ENCODE measurements around the gene SHLD1.
"Not testable (repeated sequence)": the region's sequence is repeated elsewhere in the genome, so short reads cannot be mapped to it uniquely, and the experiment has no call there.

Gene SHLD1, protein sequence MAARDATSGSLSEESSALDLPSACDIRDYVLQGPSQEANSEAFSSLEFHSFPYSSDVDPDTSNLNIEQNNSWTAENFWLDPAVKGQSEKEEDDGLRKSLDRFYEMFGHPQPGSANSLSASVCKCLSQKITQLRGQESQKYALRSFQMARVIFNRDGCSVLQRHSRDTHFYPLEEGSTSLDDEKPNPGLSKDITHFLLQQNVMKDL

DNA sequence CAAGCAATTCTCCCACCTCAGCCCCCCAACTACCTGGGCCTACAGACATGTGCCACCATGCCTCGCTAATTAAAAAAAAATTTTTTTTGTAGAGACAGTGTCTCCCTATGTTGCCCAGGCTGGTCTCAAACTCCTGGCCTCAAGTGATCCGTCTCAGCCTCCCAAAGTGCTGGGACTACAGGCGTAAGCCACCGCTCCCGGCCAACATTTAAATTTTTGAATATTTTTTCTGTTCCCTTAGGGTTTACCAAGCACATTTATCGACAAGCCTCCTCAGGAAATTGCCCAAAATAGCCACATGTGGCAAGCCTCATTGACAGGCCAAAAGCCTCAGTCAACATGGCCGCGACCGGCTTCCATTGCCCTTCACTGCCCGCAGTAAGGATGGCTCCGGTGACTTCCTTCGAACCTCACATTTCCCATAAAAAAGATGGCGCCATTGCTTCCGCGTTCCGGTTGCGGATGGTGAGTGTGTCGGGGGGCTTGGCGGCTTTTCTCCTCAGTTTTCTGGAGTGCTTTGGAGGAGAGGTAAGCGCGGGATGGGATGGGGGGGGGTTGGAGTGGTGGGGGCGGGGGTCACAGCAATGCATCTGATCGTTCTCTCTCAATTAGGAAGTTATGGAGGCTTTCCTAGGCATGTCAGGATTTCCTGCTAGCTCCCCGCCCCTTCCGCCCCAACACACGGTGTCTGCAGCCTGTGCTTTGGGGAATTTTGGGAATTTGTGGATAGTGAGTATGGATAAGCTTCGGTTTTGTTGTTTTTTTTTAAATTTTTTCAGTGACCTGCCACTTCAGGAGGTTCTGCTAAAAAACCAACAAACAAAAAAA lies at the start of gene SHLD1:
TSS of gene SHLD1 (plus strand) at position 450 of the 828 bp plus-strand sequence. CDS start 22,465 bp downstream, outside the sequence.
- peak; percentile 69 for DNase-seq (ENCODE audit: low spot score)

DNA sequence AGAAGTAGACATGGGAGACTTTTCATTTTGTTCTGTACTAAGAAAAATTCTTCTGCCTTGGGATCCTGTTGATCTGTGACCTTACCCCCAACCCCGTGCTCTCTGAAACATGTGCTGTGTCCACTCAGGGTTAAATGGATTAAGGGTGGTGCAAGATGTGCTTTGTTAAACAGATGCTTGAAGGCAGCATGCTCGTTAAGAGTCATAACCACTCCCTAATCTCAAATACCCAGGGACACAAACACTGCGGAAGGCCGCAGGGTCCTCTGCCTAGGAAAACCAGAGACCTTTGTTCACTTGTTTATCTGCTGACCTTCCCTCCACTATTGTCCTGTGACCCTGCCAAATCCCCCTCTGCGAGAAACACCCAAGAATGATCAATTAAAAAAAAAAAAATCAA lies 47.9 kb upstream of the SHLD1 start:
- DNase-seq (ENCODE audit: low spot score), result not testable (repeated sequence)

DNA sequence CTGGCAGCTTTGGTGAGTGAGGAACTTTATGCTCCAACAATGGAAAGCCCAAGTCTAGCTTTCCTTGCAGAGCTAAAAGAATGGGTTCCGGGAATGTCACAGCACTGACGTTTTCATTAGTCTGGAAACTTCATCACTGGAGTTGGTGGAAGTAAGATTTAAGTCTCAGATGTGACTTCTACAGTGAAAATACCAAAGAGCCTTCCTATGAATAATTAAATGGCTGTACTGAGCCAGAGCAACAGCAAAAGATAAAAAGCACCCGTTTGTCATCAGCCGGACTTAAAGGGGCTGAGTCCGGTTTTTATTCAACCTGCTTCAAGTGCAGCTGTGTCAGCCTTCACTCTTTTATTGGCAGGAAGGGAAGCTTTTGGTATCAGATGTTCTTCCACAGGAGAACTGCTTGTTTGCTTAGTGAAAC lies 46.5 kb upstream of the SHLD1 start:
- no peak for DNase-seq (ENCODE audit: low spot score)

GRCh38 chr20:5705827-5706226 lies 44.4 kb upstream of the SHLD1 start:
- no peak for DNase-seq (ENCODE audit: low spot score)

DNA sequence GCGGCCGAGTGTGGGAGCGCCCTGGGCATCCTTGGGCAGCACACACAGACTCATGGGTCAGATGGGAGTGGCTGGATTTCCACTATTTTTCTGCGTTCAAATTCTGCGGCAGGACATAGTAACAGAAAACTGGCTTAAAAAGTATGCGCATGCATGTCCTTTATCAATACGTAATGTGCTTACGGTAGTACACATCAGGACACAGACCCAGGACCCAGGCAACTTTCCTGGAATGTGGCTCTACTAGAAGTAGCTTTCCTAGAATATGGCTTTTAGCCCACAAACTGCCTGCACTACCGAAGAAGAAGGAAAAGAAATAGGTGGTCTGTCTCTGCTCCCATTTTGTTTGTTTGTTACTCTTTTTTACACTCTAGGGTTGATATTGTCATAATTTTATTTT lies 43.4 kb upstream of the SHLD1 start:
- DNase-seq (ENCODE audit: low spot score), result no peak

- no peak for DNase-seq (ENCODE audit: low spot score)
Observed at GRCh38 chr20:5710551-5710950, 39.6 kb upstream of the SHLD1 start.

- DNase-seq (ENCODE audit: low spot score), result peak; percentile 40
Observed at GRCh38 chr20:5714261-5715041, 35.8 kb upstream of the SHLD1 start.

- DNase-seq (ENCODE audit: low spot score), result no peak
Observed at GRCh38 chr20:5715071-5715841, 34.9 kb upstream of the SHLD1 start.

- DNase-seq (ENCODE audit: low spot score), result no peak
Observed at GRCh38 chr20:5716953-5717352, 33.2 kb upstream of the SHLD1 start.

DNA sequence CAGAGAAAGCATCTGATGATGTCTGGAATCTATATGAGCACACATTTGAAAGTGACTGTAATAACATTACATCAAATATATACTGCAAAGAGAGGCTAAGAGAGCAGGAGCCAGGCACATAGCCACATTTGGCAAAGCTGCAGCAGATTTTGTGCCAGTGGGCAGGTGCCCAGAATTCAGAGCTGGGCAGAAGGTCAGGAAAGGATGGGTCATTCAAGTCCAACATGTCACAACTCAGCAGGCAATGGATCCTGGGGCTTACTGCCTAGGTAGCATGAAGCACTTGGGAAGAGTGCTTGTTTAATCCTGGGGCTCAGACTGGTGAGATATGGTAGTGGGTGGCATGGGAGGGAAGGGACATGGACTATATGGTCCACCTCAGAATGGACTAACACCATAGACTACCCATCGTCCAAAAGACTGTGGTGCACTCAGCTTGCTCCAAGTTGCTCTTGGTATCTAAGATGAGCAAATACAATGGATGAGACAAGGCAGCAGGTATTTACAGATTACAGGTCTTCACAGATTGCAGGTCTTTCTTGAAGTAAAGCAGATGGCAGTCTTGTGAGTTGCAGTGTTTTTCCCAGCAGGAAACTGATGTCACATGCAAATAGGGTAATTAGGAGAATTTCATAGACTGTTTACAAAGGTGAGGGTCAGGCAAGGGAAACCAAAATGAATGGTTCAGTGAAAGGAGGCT lies 31.2 kb upstream of the SHLD1 start:
- no peak for DNase-seq (ENCODE audit: low spot score)

- DNase-seq (ENCODE audit: low spot score), result no peak
Observed at GRCh38 chr20:5719861-5720403, 30.3 kb upstream of the SHLD1 start.

DNA sequence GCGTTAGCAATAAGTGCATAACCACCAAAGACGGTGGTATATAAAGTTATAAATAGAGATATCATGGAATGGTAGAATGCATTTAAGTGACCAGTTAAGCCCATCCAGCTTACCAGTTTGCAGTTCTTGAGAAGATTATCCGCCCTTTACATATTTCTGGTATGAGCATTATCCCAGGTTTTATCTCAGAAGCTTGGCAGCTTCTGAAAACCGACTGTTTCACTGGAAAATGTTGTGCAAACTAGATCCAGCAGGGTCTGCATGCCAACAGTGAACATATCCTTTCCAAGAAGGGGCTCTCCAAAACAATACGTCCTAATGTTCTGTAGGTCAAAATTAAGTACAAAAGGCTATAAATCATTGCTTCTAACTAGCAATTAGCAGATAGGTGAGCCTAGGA lies 29.5 kb upstream of the SHLD1 start:
- no peak for DNase-seq (ENCODE audit: low spot score)

GRCh38 chr20:5721356-5721755 lies 28.8 kb upstream of the SHLD1 start:
- not testable (repeated sequence) for DNase-seq (ENCODE audit: low spot score)

- DNase-seq (ENCODE audit: low spot score), result no peak
Observed at GRCh38 chr20:5722927-5723326, 27.3 kb upstream of the SHLD1 start.

DNA sequence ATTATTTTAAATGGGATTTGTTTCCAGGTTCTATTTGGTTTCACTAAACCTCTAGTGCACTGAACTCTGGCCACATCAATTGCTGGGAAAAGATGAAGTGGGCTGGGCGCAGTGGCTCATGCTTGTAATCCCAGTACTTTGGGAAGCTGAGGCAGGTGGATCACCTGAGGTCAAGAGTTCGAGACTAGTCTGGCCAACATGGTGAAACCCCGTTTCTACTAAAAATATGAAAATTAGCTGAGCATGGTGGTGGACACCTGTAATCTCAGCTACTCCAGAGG lies 25.1 kb upstream of the SHLD1 start:
- not testable (repeated sequence) for DNase-seq (ENCODE audit: low spot score)

DNA sequence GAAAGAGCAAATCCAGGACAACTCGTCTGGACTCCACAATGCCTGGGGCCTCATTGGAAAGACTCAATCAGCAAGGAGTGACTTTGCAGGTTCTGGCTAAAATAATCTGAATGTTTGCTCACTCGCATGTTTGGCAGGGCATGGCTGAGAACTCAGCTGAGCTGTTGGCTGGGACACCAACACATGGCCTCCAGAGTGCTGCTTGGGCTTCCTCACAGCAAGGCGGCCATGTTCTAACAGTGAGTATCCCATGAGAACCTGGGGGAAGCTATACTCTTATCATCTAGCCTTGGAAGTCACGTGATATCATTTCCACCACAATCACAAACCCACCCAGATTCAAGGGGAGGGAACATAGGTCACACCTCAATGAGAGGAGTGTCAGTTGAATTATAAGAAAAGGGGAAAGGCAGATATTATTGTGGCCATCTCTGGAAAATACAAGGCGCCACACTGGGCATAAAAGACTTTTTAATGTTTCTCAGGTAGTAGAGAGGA lies 23.1 kb upstream of the SHLD1 start:
- no peak for DNase-seq (ENCODE audit: low spot score)

DNA sequence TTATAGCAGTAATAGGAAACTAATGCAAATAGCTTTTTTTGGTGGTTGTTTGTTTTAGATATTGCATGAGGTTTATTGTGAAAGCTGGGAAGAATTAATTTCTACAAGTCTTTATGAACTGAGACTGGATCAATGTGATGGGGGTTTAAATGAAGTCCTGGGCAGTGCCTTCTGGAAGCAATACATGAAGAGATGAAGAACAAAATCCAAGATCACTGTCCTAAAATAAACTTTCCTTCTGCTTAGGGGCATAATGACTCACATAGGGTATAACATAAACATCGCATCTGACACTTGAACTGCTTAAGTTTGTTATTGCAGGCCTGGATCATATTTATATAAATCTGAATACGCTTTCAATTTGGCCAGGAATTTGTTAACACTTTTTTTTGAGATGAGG lies 20.9 kb upstream of the SHLD1 start:
- DNase-seq (ENCODE audit: low spot score), result no peak

GRCh38 chr20:5730131-5730530 lies 20.1 kb upstream of the SHLD1 start:
- DNase-seq (ENCODE audit: low spot score), result no peak

- no peak for DNase-seq (ENCODE audit: low spot score)
Observed at GRCh38 chr20:5731753-5732366, 18.3 kb upstream of the SHLD1 start.

DNA sequence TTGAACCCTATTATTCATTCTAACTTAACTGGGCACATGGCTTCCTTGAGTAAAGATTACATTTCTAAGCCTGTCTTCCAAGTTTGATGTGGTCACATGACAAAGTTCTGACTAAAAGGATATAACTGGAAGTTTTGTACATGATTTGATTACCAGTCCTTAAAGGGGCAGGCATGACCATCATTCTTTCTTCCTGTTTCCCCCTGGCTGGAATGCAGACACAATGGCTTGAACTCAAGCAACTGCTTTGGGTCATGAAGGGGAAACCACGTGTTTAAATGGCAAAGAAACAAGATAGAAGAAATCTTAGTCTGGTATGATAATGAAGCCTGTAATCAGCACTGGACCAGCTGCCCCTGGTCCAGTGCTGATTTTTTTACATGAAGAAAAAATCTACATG lies 15.6 kb upstream of the SHLD1 start:
- DNase-seq (ENCODE audit: low spot score), result no peak
